Ureter (tissue), 1 donor: ENCODE data around the gene CCDC97. TPM values are rescaled to one million over a fixed set of nuclear protein-coding genes. Genes with fewer than 3 reads are reported as not detected.

ENCODE experiments used
- DNase-seq: peaks from one replicate; pipeline ENCODE4 v3.0.0-alpha.2; 2020; ENCODE audit warnings: low spot score
- total RNA-seq: library from RNA; stranded (reverse); gene quantifications from one replicate; pipeline ENCODE4 v1.2.4, GENCODE V29; 2023
- donor health status: DM: yes; HTN: yes; CAD: no.

Gene CCDC97
- total RNA-seq, 1 donor from 2014 or later = 38.3 TPM

GRCh38 chr19:41320185-41320518, 10.2 kb downstream of the CCDC97 start:
- DNase-seq = no peak

GRCh38 chr19:41320568-41320967, 10.6 kb downstream of the CCDC97 start:
- no peak for DNase-seq

- DNase-seq = no peak
Measured at GRCh38 chr19:41321204-41321599, 11.2 kb downstream of the CCDC97 start.

- DNase-seq = no peak
Measured at GRCh38 chr19:41321600-41322270, 11.8 kb downstream of the CCDC97 start.

- no peak for DNase-seq
Measured at GRCh38 chr19:41322451-41322850, 12.5 kb downstream of the CCDC97 start.

GRCh38 chr19:41323023-41323422, 13.1 kb downstream of the CCDC97 start:
- no peak for DNase-seq

- DNase-seq = no peak
Measured at GRCh38 chr19:41323430-41324125, 13.6 kb downstream of the CCDC97 start.

GRCh38 chr19:41324231-41324702, 14.3 kb downstream of the CCDC97 start:
- no peak for DNase-seq

GRCh38 chr19:41324921-41325639, 15.1 kb downstream of the CCDC97 start:
- DNase-seq = peak; percentile 74

GRCh38 chr19:41325640-41325946, 15.6 kb downstream of the CCDC97 start:
- DNase-seq = no peak

GRCh38 chr19:41325947-41326706, 16.2 kb downstream of the CCDC97 start:
- no peak for DNase-seq

GRCh38 chr19:41327076-41327575, 17.2 kb downstream of the CCDC97 start:
- no peak for DNase-seq

GRCh38 chr19:41327576-41328156, 17.7 kb downstream of the CCDC97 start:
- DNase-seq = peak; percentile 87

- DNase-seq = no peak
Measured at GRCh38 chr19:41328157-41328841, 18.3 kb downstream of the CCDC97 start.

GRCh38 chr19:41328842-41329225, 18.9 kb downstream of the CCDC97 start:
- DNase-seq = no peak

GRCh38 chr19:41330481-41330880, 20.5 kb downstream of the CCDC97 start:
- no peak for DNase-seq

- DNase-seq = no peak
Measured at GRCh38 chr19:41330946-41331678, 21.1 kb downstream of the CCDC97 start.

GRCh38 chr19:41332000-41332399, 22.0 kb downstream of the CCDC97 start:
- DNase-seq = no peak

- DNase-seq = no peak
Measured at GRCh38 chr19:41332468-41332867, 22.5 kb downstream of the CCDC97 start.

- no peak for DNase-seq
Measured at GRCh38 chr19:41334793-41335192, 24.8 kb downstream of the CCDC97 start.
